Measurements from ENCODE around the gene TBC1D10B. TPM values are rescaled to one million over a fixed set of nuclear protein-coding genes. Genes with fewer than 3 reads are reported as not detected.
A peak's percentile ranks its signal among the peaks of the same experiment; 100 is the strongest.

Gene TBC1D10B
- total RNA-seq, 4 donors from 2014 or later: 20.7 to 50.1 (median 29.9) TPM

DNA sequence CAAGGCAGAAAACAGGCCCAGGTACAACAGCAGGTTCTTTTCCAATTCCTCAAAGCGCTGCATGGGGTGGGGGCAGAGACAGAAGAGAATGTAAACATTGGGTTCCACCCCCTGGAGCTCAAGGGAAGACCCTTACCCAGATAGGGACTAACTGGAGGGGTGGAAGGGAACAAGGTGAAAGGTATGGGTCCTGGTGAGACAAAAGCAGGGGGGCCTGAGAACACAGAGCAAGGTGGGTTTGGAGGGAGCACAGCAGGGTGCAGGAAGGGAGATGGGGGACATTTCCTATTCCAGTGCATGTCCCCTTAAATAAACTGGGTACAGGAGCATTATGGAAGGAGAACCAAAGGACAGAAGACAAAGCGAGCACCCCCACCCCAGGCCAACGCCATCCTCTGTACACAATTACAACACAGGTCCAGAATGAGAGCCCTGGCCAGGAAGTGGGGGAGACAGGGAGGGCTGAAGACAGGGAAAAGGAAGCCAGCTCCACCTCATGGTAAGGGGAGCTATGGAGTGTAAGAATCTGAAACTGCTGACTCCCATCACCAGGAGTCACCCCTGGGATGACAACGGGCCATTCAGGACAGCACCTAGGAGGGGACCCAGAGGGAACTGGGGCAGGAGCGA lies 13.1 kb downstream of the TBC1D10B start:
- H3K9me3 ChIP-seq: no peaks in the 10 kb centered on the region
- H3K4me3 ChIP-seq: no peak overlapping the region
- no peak for TF ChIP-seq CTCF (IDR thresholded peaks at IDR 0.05)
- DNase-seq: no peak
- H3K4me1 ChIP-seq: peaks cover 18 to 21% of the 10 kb centered on the region in 2 donors
- H3K27me3 ChIP-seq: no peaks in the 10 kb centered on the region
- intact Hi-C loops (cut with DNase I; ENCODE audit: low total_unique reads): no loop called here
- H3K27ac ChIP-seq: no peak overlapping the region
- no peaks in the 10 kb centered on the region for H3K36me3 ChIP-seq

DNA sequence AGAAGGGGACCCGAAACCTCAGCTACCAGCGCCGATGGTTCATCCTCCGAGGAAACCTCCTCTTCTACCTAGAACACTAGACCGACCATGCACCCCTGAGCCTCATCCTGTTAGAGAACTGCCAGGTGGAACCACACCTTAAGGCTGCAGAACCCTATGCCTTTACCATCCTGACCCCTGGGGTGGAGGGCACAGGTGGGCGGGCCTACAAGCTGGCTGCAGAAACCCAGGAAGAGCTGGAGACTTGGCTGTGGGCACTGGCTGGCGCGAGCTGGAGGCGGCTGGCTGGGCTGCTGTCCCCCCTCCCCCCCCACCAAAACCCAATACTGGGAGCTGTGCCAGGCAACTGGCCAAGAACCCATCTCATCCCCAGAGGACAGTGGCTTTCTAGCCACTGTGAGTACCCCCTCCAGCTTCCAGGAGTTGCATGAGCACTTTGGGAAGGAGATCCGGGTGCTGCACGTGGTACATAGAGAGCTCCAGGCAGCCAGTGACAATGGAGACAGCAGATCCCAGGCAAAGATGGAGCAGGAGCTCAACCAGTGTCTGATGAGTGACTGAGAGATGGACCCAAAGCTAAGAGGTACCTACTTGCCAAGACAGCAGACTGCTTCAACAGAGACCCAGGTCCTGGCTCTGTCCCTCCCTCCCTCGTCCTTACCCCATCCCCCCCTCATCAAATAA lies 13.8 kb downstream of the TBC1D10B start:
- Histone ChIP-seq H3K9me3 (no peaks in the 10 kb centered on the region), H3K4me1 (peaks cover 18 to 27% of the 10 kb centered on the region in 2 donors), H3K27ac (peak overlapping the region; percentile 94 to 95), H3K36me3 (no peaks in the 10 kb centered on the region), H3K27me3 (no peaks in the 10 kb centered on the region), H3K4me3 (no peak overlapping the region)
- intact Hi-C loops (cut with DNase I; ENCODE audit: low total_unique reads): no loop called here
- TF ChIP-seq POLR2A (IDR thresholded peaks at IDR 0.05) (no peak), CTCF (IDR thresholded peaks at IDR 0.05) (no peak)
- DNase-seq: peak in 1 of 2 donors; percentile 34

DNA sequence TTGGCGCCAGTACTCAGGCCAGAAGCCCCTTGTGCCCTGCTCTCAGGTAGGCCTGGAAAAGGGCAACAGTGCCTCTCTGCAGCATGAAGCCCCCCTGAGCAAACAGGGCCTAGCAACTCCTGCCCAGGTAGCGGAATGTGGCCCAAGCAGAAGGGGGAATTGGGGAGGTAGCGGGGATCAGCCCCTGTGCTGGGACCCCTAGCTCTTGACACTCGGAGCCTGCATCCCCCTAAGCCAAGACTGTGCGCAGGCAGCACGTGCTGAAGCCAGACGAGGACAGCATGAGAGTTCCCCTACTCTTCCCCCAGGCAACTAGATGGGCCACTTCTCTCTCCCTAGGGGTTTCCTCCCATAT lies 14.4 kb downstream of the TBC1D10B start:
- Histone ChIP-seq H3K4me3 (peak overlapping the region; percentile 94 to 97), H3K9me3 (no peaks in the 10 kb centered on the region), H3K4me1 (peaks cover 18 to 27% of the 10 kb centered on the region in 2 donors), H3K27ac (peak overlapping the region; percentile 94 to 95), H3K27me3 (no peaks in the 10 kb centered on the region), H3K36me3 (no peaks in the 10 kb centered on the region)
- TF ChIP-seq CTCF (IDR thresholded peaks at IDR 0.05) (no peak), POLR2A (IDR thresholded peaks at IDR 0.05) (no peak)
- intact Hi-C loops (cut with DNase I; ENCODE audit: low total_unique reads): no loop called here
- no peak for DNase-seq

- Histone ChIP-seq H3K9me3 (no peaks in the 10 kb centered on the region), H3K36me3 (no peaks in the 10 kb centered on the region), H3K4me3 (peak within 1 kb of the TSS; percentile 94 to 97), H3K27ac (peak within 1 kb of the TSS; percentile 94 to 95), H3K4me1 (peaks cover 18 to 27% of the 10 kb centered on the region in 2 donors), H3K27me3 (no peaks in the 10 kb centered on the region)
- DNase-seq: peak; percentile 99
- intact Hi-C loops (cut with DNase I; ENCODE audit: low total_unique reads): no loop called here
- TF ChIP-seq POLR2A (IDR thresholded peaks at IDR 0.05) (peak; percentile 44 to 51), CTCF (IDR thresholded peaks at IDR 0.05) (peak in 1 of 4 experiments; percentile 1)
These were observed 14.9 kb downstream of the TBC1D10B start, which contains the start of gene CD2BP2 for GRCh38 chr16:30355144-30355953. CD2BP2 (minus strand) TSS chr16:30355308; CDS start chr16:30354681, 627 bp downstream.

Measured in uterus (tissue), 4 donors.